RWPE2 (cell line): Measurements from ENCODE around the gene DNASE1.
"Not testable (repeated sequence)": the region's sequence is repeated elsewhere in the genome, so short reads cannot be mapped to it uniquely, and the experiment has no call there.

Source experiments
- ATAC-seq: fragments of 200-7000 bp; cut with Tn5 transposase; 3 replicates; pipeline ENCODE4 v1.9.1; 2021; ENCODE audit warnings: low read depth
- DNase-seq: peaks from one replicate; pipeline ENCODE4 v3.0.0-alpha.2; 2020; ENCODE audit warnings: low spot score
- H3K27ac ChIP-seq: fragments of 450-650 bp; 2 replicates; pipeline ENCODE4 v1.5.1; 2017; ENCODE audit warnings: mild to moderate bottlenecking; ENCODE audit not compliant: poor library complexity, severe bottlenecking
- H3K27me3 ChIP-seq: fragments of 250-450 bp; sonication (Bioruptor Pico); 2 replicates; pipeline ENCODE4 v1.5.1; 2021; ENCODE audit warnings: mild to moderate bottlenecking, moderate library complexity; ENCODE audit not compliant: insufficient read depth, poor library complexity, severe bottlenecking
- H3K36me3 ChIP-seq: fragments of 250-450 bp; sonication (Bioruptor Pico); 2 replicates; pipeline ENCODE4 v1.5.1; 2020; ENCODE audit warnings: low read depth, mild to moderate bottlenecking, moderate library complexity
- H3K4me1 ChIP-seq: fragments of 250-450 bp; sonication (Bioruptor Pico); 2 replicates; pipeline ENCODE4 v1.5.1; 2021; ENCODE audit warnings: mild to moderate bottlenecking, moderate library complexity; ENCODE audit not compliant: insufficient read depth, poor library complexity, severe bottlenecking
- H3K4me3 ChIP-seq: fragments of 250-450 bp; sonication (Bioruptor Pico); 2 replicates; pipeline ENCODE4 v1.5.1; 2021; ENCODE audit warnings: mild to moderate bottlenecking, moderate library complexity; ENCODE audit not compliant: severe bottlenecking
- H3K9me3 ChIP-seq: fragments of 250-450 bp; sonication (Bioruptor Pico); 2 replicates; pipeline ENCODE4 v1.5.1; 2021; ENCODE audit warnings: mild to moderate bottlenecking, moderate library complexity; ENCODE audit not compliant: severe bottlenecking
- CTCF ChIP-seq: fragments of 450-650 bp; IDR thresholded peaks from one replicate; pipeline ENCODE4 v1.5.1; 2017; ENCODE audit warnings: mild to moderate bottlenecking, moderate library complexity; ENCODE audit not compliant: poor library complexity, severe bottlenecking

Gene DNASE1

GRCh38 chr16:3655030-3655395 lies 522 bp downstream of the DNASE1 start:
- Histone ChIP-seq H3K4me1 (no peaks in the 10 kb centered on the region), H3K9me3 (no peaks in the 10 kb centered on the region), H3K27ac (no peak overlapping the region), H3K27me3 (no peaks in the 10 kb centered on the region), H3K36me3 (peaks cover 31% of the 10 kb centered on the region), H3K4me3 (no peak overlapping the region)
- peak; percentile 36 for DNase-seq
- no peak for ATAC-seq
- TF ChIP-seq CTCF = no peak

- no peaks in the 10 kb centered on the region for H3K9me3 ChIP-seq
- DNase-seq (peak; percentile 49), ATAC-seq (no peak)
- no peak overlapping the region for H3K4me3 ChIP-seq
- no peak for TF ChIP-seq CTCF
- H3K27me3 ChIP-seq = no peaks in the 10 kb centered on the region
- H3K27ac ChIP-seq = no peak overlapping the region
- peaks cover 37% of the 10 kb centered on the region for H3K36me3 ChIP-seq
- H3K4me1 ChIP-seq = no peaks in the 10 kb centered on the region
These were observed 1.1 kb downstream of the DNASE1 start for GRCh38 chr16:3655396-3656159.

- H3K4me3 ChIP-seq, H3K4me1 ChIP-seq, DNase-seq, ATAC-seq, H3K9me3 ChIP-seq, H3K27me3 ChIP-seq, H3K27ac ChIP-seq: not testable (repeated sequence)
- H3K36me3 ChIP-seq = peaks cover 42% of the 10 kb centered on the region
These were observed 1.6 kb downstream of the DNASE1 start for GRCh38 chr16:3656160-3656490.

GRCh38 chr16:3656491-3657468 lies 2.3 kb downstream of the DNASE1 start:
- no peaks in the 10 kb centered on the region for H3K9me3 ChIP-seq
- H3K36me3 ChIP-seq = peaks cover 47% of the 10 kb centered on the region
- H3K4me3 ChIP-seq = no peak overlapping the region
- H3K4me1 ChIP-seq = no peaks in the 10 kb centered on the region
- ATAC-seq = peak; percentile 21; the same call in 2 of the 3 replicates
- DNase-seq = peak; percentile 54
- H3K27me3 ChIP-seq = no peaks in the 10 kb centered on the region
- no peak overlapping the region for H3K27ac ChIP-seq
- no peak for TF ChIP-seq CTCF

- no peak for DNase-seq
- TF ChIP-seq CTCF = no peak
- ATAC-seq = no peak
- H3K27ac ChIP-seq = no peak overlapping the region
- H3K36me3 ChIP-seq = peaks cover 68% of the 10 kb centered on the region
- no peak overlapping the region for H3K4me3 ChIP-seq
- no peaks in the 10 kb centered on the region for H3K27me3 ChIP-seq
- no peaks in the 10 kb centered on the region for H3K4me1 ChIP-seq
- no peaks in the 10 kb centered on the region for H3K9me3 ChIP-seq
These were observed 4.8 kb downstream of the DNASE1 start for GRCh38 chr16:3659251-3659650.
